Immature natural killer cell (primary cell): ENCODE measurements around the gene TFB1M. TPM values are rescaled to one million over a fixed set of nuclear protein-coding genes. Genes with fewer than 3 reads are reported as not detected.

Experiments
- DNase-seq, 3 donors: peaks; one replicate each; pipeline ENCODE4 v3.0.0; 2022; ENCODE audit warnings: mixed read lengths in 1 of 3
- H3K27ac Mint-ChIP-seq, 6 donors: one replicate each; pipeline ENCODE4 v1.8.0; 2020; ENCODE audit warnings: mixed read lengths in 6 of 6, mild to moderate bottlenecking in 5 of 6, inconsistent platforms in 4 of 6, moderate library complexity in 3 of 6
- H3K27me3 Mint-ChIP-seq, 3 donors: one replicate each; pipeline ENCODE4 v1.8.0; 2020 to 2021; ENCODE audit warnings: low read depth in 3 of 3, mild to moderate bottlenecking in 3 of 3, mixed read lengths in 3 of 3, moderate library complexity in 3 of 3, inconsistent platforms in 1 of 3
- H3K36me3 Mint-ChIP-seq, 3 donors: one replicate each; pipeline ENCODE4 v1.8.0; 2020; ENCODE audit warnings: mixed read lengths in 3 of 3, inconsistent platforms in 2 of 3, mild to moderate bottlenecking in 2 of 3
- H3K4me1 Mint-ChIP-seq, 2 donors: one replicate each; pipeline ENCODE4 v1.8.0; 2020; ENCODE audit warnings: inconsistent platforms in 2 of 2, mild to moderate bottlenecking in 2 of 2, mixed read lengths in 2 of 2, moderate library complexity in 1 of 2
- H3K4me3 Mint-ChIP-seq, 5 donors: one replicate each; pipeline ENCODE4 v1.8.0; 2020; ENCODE audit warnings: mild to moderate bottlenecking in 5 of 5, mixed read lengths in 5 of 5, inconsistent platforms in 3 of 5, moderate library complexity in 3 of 5
- H3K9me3 Mint-ChIP-seq, 6 donors: one replicate each; pipeline ENCODE4 v1.8.0; 2020; ENCODE audit warnings: mild to moderate bottlenecking in 6 of 6, mixed read lengths in 6 of 6, inconsistent platforms in 4 of 6, moderate library complexity in 3 of 6
- polyA plus RNA-seq, 3 donors: library from polyadenylated mRNA; unstranded; fragments of 300-500 nt; fragmentation: Illumina TruSeq; gene quantifications; one replicate each; pipeline ENCODE4 v1.2.3, GENCODE V29; 2021

The TFB1M gene
- polyA plus RNA-seq, 3 donors from 2014 or later: 7.8 to 16.1 (median 10.6) TPM

- Mint-ChIP-seq H3K4me1 (peaks cover 2 to 30% of the 10 kb centered on the region in 2 donors), H3K4me3 (no peak overlapping the region), H3K27ac (peak overlapping the region in 4 of 6 donors; percentile 25 to 71 (median 46)), H3K36me3 (peaks cover 8 to 21% (median 12%) of the 10 kb centered on the region in 3 donors), H3K27me3 (peaks cover 0 to 5% (median 4%) of the 10 kb centered on the region in 3 donors), H3K9me3 (no peaks in the 10 kb centered on the region)
- no peak for DNase-seq
These were observed 7.3 kb downstream of the TFB1M start for GRCh38 chr6:155306958-155307357.

GRCh38 chr6:155303361-155303870, 10.9 kb downstream of the TFB1M start:
- Mint-ChIP-seq H3K9me3 (no peaks in the 10 kb centered on the region), H3K27me3 (peaks cover 0 to 5% (median 4%) of the 10 kb centered on the region in 3 donors), H3K4me1 (peaks cover 3 to 23% of the 10 kb centered on the region in 2 donors), H3K4me3 (no peak overlapping the region), H3K36me3 (peaks cover 7 to 22% (median 8%) of the 10 kb centered on the region in 3 donors), H3K27ac (no peak overlapping the region)
- DNase-seq: no peak

DNA sequence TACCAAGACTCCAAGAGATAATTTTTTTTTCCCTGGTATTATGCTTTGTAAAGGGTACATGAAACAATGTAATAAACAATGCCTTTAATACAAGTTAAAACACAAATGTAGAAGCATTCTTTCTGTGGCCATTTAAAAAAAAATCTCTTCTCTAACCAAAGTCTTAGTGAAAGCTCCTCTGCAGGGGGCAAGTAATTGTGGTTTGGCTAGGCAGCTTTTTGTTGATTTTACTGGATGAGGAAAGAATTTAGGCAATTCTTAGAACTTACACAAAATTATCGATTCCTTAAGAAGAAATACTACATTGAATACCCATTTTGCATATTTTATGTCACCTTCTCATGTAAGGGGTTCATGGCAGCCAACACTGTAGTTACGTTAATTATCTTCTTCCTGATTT, 12.4 kb downstream of the TFB1M start:
- no peak overlapping the region for H3K27ac Mint-ChIP-seq
- peaks cover 0 to 5% (median 4%) of the 10 kb centered on the region in 3 donors for H3K27me3 Mint-ChIP-seq
- no peak overlapping the region for H3K4me3 Mint-ChIP-seq
- H3K9me3 Mint-ChIP-seq: no peaks in the 10 kb centered on the region
- peaks cover 7 to 31% (median 8%) of the 10 kb centered on the region in 3 donors for H3K36me3 Mint-ChIP-seq
- peaks cover 3 to 15% of the 10 kb centered on the region in 2 donors for H3K4me1 Mint-ChIP-seq
- DNase-seq: no peak

- peak overlapping the region in 1 of 6 donors; percentile 60 for H3K27ac Mint-ChIP-seq
These were observed 16.6 kb downstream of the TFB1M start for GRCh38 chr6:155297669-155298068.

DNA sequence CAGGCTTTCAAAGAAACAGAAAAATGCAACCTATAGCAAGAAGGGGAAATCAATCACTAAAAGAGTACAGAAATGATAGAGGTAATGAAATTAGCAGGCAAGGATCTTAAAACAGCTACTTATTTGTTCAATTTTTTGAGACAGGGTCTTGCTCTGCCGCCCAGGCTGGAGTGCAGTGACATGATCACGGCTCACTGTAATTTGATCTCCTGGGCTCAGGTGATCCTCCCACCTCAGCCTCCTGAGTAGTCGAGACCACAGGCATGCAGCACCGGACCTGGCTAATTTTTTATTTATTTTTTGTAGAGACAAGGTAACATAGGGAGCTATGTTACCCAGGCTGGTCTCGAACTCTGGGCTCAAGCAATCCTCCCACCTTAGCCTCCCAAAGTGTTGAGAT, 21.6 kb downstream of the TFB1M start:
- H3K27me3 Mint-ChIP-seq: no peaks in the 10 kb centered on the region
- H3K27ac Mint-ChIP-seq: no peak overlapping the region
- DNase-seq: no peak
- no peaks in the 10 kb centered on the region for H3K9me3 Mint-ChIP-seq
- peaks cover 14 to 47% (median 22%) of the 10 kb centered on the region in 3 donors for H3K36me3 Mint-ChIP-seq
- H3K4me3 Mint-ChIP-seq: no peak overlapping the region
- no peaks in the 10 kb centered on the region for H3K4me1 Mint-ChIP-seq

More at GRCh38 chr6:155297669-155298068, 16.6 kb downstream of the TFB1M start:
- no peak overlapping the region for H3K4me3 Mint-ChIP-seq
- H3K36me3 Mint-ChIP-seq: peaks cover 6 to 40% (median 10%) of the 10 kb centered on the region in 3 donors
- no peaks in the 10 kb centered on the region for H3K27me3 Mint-ChIP-seq
- no peak for DNase-seq
- H3K9me3 Mint-ChIP-seq: no peaks in the 10 kb centered on the region
- peaks cover 0 to 3% of the 10 kb centered on the region in 2 donors for H3K4me1 Mint-ChIP-seq

DNA sequence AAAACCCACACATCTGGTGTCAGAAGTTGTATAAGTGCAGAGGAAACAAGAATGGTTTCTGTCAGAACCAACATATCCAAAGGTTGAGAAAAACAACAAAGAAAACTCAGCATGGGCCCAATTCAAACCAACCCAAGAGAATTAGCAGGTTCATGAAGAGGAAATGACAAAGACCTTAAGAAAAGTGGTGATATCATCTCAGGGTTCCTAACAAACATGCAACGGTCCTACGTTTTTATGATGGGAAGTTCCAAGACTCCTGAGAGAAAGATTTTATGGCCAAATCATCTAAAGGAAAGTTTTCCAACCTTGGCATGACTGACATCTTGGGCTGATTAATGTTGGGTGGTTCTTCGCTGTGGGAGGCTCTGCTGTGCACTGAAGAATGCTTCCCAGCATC, 23.0 kb downstream of the TFB1M start:
- Mint-ChIP-seq H3K4me1 (no peaks in the 10 kb centered on the region), H3K27ac (peak overlapping the region in 3 of 6 donors; percentile 6 to 53 (median 41)), H3K36me3 (peaks cover 12 to 33% (median 22%) of the 10 kb centered on the region in 3 donors), H3K27me3 (no peaks in the 10 kb centered on the region), H3K9me3 (no peaks in the 10 kb centered on the region), H3K4me3 (no peak overlapping the region)
- no peak for DNase-seq

- Mint-ChIP-seq H3K4me3 (no peak overlapping the region), H3K4me1 (no peaks in the 10 kb centered on the region), H3K27ac (no peak overlapping the region), H3K36me3 (peaks cover 12 to 33% (median 22%) of the 10 kb centered on the region in 3 donors), H3K9me3 (no peaks in the 10 kb centered on the region), H3K27me3 (no peaks in the 10 kb centered on the region)
- no peak for DNase-seq
These were observed 23.8 kb downstream of the TFB1M start for GRCh38 chr6:155290491-155290890.

DNA sequence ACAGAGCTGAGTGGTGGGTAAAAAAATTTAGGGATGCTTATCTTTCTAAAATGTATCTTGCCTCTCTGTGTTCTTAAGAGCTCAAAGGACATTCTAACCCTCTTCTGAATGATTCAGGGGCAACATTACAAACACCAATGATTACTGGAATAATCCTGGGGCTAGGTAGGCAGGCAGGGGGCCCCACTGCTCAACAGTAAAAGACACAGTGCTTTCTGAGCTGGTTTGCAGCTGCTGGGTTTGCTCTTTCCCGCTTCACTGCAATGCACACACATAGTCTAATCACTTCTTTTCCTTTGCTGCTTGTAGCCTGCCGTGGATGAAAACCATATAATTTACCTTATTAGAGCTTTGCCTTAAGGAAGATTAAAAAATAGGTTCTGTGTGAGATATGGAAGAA, 26.5 kb downstream of the TFB1M start:
- DNase-seq: no peak
- H3K4me3 Mint-ChIP-seq: no peak overlapping the region
- H3K27ac Mint-ChIP-seq: peak overlapping the region in 1 of 6 donors; percentile 56
- H3K36me3 Mint-ChIP-seq: peaks cover 12 to 29% (median 20%) of the 10 kb centered on the region in 3 donors
- no peaks in the 10 kb centered on the region for H3K4me1 Mint-ChIP-seq
- H3K9me3 Mint-ChIP-seq: no peaks in the 10 kb centered on the region
- no peaks in the 10 kb centered on the region for H3K27me3 Mint-ChIP-seq

- peaks cover 11 to 24% (median 18%) of the 10 kb centered on the region in 3 donors for H3K36me3 Mint-ChIP-seq
- H3K9me3 Mint-ChIP-seq: no peaks in the 10 kb centered on the region
- H3K4me1 Mint-ChIP-seq: no peaks in the 10 kb centered on the region
- no peak overlapping the region for H3K4me3 Mint-ChIP-seq
- no peak overlapping the region for H3K27ac Mint-ChIP-seq
- no peaks in the 10 kb centered on the region for H3K27me3 Mint-ChIP-seq
- DNase-seq: no peak
These were observed 29.5 kb downstream of the TFB1M start for GRCh38 chr6:155284775-155285174.

DNA sequence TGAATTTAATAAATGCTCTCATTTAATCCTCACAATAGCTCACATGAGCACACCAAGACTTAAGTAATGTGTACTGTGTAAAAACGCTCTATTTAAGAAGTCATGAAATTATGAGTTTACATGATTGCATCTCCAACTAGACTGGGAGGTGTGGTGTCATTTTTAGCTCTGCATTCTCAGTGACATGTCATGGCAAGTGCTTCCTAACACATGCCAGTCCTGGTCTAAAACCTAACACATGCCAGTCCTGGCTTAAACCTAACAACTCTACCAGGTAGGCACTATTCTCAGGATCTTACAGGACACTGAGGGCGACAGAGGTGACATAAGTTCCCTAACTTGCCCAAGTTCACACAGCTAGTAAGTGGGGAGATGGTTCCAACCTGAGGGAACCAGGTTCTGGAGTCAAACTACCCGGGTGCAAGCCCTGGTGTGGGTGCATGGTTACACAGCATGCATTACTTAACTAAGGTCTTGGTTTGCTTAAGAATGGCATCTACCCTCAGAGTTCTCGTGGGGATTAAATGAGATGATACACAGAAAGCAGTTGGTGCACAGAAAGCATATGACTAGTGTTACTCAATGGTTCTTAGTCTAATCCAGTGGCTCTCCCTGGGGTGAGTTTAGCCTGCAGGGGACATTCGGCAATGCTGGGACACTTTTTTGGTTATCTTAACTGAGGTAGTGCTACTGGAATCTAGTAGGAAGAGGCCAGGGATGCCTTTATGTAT, 35.8 kb downstream of the TFB1M start:
- H3K27me3 Mint-ChIP-seq: no peaks in the 10 kb centered on the region
- peaks cover 4% of the 10 kb centered on the region in 2 donors for H3K4me1 Mint-ChIP-seq
- H3K27ac Mint-ChIP-seq: peak overlapping the region in 2 of 6 donors; percentile 30 to 67
- no peak for DNase-seq
- H3K9me3 Mint-ChIP-seq: no peaks in the 10 kb centered on the region
- no peak overlapping the region for H3K4me3 Mint-ChIP-seq
- H3K36me3 Mint-ChIP-seq: peaks cover 15 to 35% (median 19%) of the 10 kb centered on the region in 3 donors

DNA sequence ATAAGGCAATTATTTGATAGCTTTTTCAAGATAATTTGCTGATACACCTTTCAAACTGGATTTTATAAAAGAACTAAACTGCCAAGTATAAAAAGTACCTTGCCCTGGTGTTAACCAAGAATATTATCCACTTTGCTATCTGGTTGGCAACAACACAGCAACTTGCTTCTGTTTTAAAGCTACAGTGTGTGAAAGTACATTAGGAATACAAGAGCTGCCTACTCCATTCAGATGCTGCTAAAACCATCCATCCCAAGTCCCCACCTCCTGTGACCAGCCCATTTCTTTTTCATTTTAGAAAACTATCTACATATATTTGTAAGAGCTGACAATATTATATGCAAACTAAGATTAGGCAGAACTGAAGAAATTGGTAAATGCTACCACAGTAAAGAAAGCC, 37.6 kb downstream of the TFB1M start:
- peak overlapping the region in 1 of 6 donors; percentile 6 for H3K27ac Mint-ChIP-seq
- H3K27me3 Mint-ChIP-seq: no peaks in the 10 kb centered on the region
- DNase-seq: no peak
- H3K36me3 Mint-ChIP-seq: peaks cover 14 to 30% (median 15%) of the 10 kb centered on the region in 3 donors
- no peaks in the 10 kb centered on the region for H3K9me3 Mint-ChIP-seq
- H3K4me3 Mint-ChIP-seq: no peak overlapping the region
- peaks cover 6% of the 10 kb centered on the region in 2 donors for H3K4me1 Mint-ChIP-seq

GRCh38 chr6:155275808-155276480, 38.3 kb downstream of the TFB1M start:
- no peak for DNase-seq
- peaks cover 14 to 30% (median 15%) of the 10 kb centered on the region in 3 donors for H3K36me3 Mint-ChIP-seq
- no peaks in the 10 kb centered on the region for H3K9me3 Mint-ChIP-seq
- peaks cover 6% of the 10 kb centered on the region in 2 donors for H3K4me1 Mint-ChIP-seq
- no peak overlapping the region for H3K4me3 Mint-ChIP-seq
- H3K27ac Mint-ChIP-seq: no peak overlapping the region
- no peaks in the 10 kb centered on the region for H3K27me3 Mint-ChIP-seq

DNA sequence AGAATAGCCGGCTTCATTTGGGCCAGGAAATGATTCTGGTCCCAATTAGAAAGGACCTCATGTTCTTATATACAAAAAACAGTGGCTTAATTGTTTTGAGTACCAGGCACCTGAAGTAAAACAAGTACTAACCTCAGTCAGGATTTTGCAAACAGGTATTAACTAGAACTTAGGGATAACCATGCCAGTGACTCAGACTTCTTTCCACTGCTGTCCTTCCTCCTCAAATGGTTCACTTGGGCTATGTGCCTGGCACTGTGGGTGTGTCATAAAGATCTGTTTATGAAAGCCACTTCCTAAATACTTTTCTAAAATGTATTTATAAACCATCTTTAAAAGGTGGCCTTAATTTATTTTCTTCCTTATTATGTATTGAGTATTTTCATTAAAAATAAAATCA, 39.8 kb downstream of the TFB1M start:
- no peak overlapping the region for H3K27ac Mint-ChIP-seq
- H3K9me3 Mint-ChIP-seq: no peaks in the 10 kb centered on the region
- H3K36me3 Mint-ChIP-seq: peaks cover 8 to 23% (median 9%) of the 10 kb centered on the region in 3 donors
- H3K4me3 Mint-ChIP-seq: no peak overlapping the region
- H3K4me1 Mint-ChIP-seq: peaks cover 6% of the 10 kb centered on the region in 2 donors
- H3K27me3 Mint-ChIP-seq: no peaks in the 10 kb centered on the region
- DNase-seq: no peak

DNA sequence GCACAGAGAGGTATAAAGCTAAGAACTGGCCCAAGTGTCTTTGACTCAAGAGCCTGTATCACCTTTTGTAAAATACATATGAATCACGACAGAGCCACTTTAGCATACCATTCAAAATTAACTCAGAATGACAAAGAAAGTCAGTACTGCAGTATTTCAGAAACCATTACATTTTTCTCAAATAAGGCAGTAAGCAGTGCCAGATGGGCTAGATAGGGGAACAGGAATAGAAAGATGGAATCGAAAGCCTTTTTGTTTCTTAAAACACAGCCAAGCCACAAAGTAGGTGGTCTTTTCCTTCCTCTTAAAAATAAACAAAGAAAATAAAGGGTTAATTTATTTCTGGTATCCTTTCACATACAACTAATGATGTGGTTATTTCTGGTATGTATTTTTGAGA, 40.2 kb downstream of the TFB1M start:
- no peaks in the 10 kb centered on the region for H3K9me3 Mint-ChIP-seq
- DNase-seq: no peak
- peaks cover 5 to 19% (median 6%) of the 10 kb centered on the region in 3 donors for H3K36me3 Mint-ChIP-seq
- no peaks in the 10 kb centered on the region for H3K27me3 Mint-ChIP-seq
- no peak overlapping the region for H3K27ac Mint-ChIP-seq
- H3K4me1 Mint-ChIP-seq: peaks cover 6% of the 10 kb centered on the region in 2 donors
- H3K4me3 Mint-ChIP-seq: no peak overlapping the region
